Fibroblast of mammary gland (primary cell): ENCODE data around the gene AMIGO1.
A peak's percentile ranks its signal among the peaks of the same experiment; 100 is the strongest.

ENCODE experiments used
- DNase-seq: peaks from one replicate; pipeline ENCODE4 v3.0.0-alpha.2; 2010; ENCODE audit warnings: low read depth
- H3K4me3 ChIP-seq: 2 replicates; pipeline ENCODE4 v1.5.1; 2011; ENCODE audit warnings: low read depth, mild to moderate bottlenecking, low read length, moderate library complexity; ENCODE audit not compliant: control insufficient read depth
- TF ChIP-seq, protein P1 (sequence below): conservative IDR thresholded peaks from 2 replicates; pipeline ENCODE4 v1.5.1; 2011; ENCODE audit warnings: low read depth, low read length, inconsistent platforms; ENCODE audit not compliant: control insufficient read depth, insufficient read depth

AMIGO1 gene

DNA sequence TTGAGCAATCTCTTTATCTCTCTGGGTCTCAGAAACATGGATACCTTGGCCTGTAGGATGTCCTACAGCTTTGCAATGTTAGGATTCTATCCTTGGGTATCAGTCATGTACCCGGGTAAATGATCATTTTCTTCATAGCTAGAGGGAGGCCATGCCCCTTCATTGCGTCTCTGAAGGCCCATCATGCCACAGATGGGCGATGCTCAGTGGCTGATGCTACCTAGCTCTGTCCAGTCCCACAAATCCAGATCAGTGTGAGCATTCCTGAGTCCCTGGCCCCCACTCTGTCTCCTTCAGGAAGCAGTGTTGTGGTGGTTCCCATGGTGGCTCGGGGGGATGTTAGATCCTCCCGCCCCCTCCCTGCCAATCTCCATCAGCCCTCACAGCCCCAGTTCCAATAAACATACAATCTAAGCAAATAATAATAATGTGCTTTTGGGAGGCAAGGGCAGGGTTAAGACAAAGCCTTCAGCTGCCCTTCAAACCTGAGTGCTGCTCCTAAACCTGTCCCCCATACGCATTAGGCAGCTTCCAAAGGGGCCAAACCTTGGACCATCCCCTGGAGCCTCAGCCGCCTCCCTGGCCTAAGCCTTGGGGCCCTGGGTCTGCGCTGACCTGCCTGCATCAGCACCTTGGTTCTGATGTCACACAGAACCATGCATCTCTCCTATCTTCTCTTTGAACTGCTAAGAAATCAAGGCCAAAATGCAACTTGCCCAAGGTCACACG is 29.5 kb upstream of the AMIGO1 start:
- H3K4me3 ChIP-seq: no peak overlapping the region
- TF ChIP-seq, protein P1, sequence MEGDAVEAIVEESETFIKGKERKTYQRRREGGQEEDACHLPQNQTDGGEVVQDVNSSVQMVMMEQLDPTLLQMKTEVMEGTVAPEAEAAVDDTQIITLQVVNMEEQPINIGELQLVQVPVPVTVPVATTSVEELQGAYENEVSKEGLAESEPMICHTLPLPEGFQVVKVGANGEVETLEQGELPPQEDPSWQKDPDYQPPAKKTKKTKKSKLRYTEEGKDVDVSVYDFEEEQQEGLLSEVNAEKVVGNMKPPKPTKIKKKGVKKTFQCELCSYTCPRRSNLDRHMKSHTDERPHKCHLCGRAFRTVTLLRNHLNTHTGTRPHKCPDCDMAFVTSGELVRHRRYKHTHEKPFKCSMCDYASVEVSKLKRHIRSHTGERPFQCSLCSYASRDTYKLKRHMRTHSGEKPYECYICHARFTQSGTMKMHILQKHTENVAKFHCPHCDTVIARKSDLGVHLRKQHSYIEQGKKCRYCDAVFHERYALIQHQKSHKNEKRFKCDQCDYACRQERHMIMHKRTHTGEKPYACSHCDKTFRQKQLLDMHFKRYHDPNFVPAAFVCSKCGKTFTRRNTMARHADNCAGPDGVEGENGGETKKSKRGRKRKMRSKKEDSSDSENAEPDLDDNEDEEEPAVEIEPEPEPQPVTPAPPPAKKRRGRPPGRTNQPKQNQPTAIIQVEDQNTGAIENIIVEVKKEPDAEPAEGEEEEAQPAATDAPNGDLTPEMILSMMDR: no peak
- DNase-seq: no peak

DNA sequence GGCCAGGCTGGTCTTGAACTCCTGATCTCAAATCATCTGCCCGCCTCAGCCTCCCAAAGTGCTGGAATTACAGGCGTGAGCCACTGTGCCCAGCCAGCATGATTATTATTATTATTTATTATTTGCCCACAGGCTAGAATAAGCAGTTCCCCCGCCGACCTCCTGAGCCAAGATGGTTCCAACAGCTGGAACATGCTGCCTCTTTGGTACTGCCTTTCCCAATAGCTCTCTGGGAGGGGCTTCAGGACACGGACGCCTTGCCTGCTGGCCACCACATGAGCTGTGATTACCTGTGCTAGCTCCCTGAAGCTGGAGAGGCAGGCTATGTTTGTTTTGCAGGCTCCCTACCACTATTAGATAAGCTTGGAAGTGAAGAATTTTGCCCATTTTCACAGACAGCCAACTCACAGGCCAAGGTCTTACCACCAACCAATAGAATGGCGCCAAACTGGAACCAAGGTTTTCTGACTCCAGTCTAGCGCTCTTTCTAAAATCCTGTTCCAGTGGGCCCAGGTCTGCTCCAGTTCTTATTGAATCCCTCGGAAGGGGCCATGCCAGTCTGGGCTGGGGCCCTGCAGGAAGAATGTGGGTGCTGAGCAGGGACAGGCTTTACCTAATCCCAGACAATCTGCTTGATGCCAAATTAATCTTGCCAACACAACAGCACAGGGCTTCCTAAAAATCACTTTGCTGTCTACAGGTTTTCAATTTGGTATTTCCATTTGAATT is 28.1 kb upstream of the AMIGO1 start:
- TF ChIP-seq, protein P1: no peak
- no peak for DNase-seq
- no peak overlapping the region for H3K4me3 ChIP-seq

DNA sequence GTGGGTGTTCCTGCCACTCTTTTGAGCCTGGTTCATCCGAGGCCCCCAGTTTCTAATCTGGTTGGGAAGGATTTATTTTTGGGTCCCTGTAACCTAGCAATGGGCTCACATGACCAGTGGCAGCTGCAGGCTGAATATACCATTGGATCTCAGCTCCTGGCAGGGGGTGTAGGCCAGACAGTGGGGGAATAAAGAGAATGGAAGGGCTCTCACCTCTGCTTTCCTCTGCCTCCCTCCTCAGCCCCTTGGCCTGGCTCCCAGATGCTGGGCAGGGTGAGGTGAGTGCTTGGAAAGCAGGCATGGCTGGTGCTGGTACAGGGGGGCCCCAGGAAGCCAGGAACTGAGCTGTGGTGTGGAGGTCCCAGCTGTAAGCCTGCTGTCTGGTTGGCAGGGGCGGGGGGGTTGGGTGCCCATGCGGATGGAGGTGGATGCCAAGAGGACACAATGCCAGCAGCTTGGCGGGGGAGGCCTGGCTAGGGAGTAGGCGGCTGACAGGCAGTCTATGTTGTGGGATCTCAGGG is 26.5 kb upstream of the AMIGO1 start:
- no peak for DNase-seq
- TF ChIP-seq, protein P1: no peak
- no peak overlapping the region for H3K4me3 ChIP-seq

DNA sequence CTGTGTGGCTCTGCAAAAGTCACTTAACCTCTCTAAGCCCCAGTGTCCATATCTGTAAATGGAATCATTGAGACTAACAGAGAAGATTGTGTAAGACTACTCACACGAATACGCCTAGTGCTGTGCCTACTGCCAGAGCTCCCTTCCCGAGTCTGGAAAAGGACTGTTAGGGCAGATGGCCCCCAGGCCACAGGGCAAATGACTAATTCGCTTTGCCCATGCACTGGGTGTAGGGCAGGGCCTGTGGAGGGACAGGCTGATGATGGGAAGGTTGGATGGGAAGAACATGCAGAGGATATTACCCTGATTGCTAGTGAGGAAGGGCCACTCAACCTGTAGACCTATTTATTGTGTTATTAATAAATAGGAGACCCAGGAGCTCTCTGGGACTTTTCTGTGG is 26.0 kb upstream of the AMIGO1 start:
- TF ChIP-seq, protein P1: no peak
- H3K4me3 ChIP-seq: no peak overlapping the region
- DNase-seq: no peak

GRCh38 chr1:109534307-109534858 is 24.9 kb upstream of the AMIGO1 start:
- no peak for DNase-seq
- TF ChIP-seq, protein P1: no peak
- no peak overlapping the region for H3K4me3 ChIP-seq

DNA sequence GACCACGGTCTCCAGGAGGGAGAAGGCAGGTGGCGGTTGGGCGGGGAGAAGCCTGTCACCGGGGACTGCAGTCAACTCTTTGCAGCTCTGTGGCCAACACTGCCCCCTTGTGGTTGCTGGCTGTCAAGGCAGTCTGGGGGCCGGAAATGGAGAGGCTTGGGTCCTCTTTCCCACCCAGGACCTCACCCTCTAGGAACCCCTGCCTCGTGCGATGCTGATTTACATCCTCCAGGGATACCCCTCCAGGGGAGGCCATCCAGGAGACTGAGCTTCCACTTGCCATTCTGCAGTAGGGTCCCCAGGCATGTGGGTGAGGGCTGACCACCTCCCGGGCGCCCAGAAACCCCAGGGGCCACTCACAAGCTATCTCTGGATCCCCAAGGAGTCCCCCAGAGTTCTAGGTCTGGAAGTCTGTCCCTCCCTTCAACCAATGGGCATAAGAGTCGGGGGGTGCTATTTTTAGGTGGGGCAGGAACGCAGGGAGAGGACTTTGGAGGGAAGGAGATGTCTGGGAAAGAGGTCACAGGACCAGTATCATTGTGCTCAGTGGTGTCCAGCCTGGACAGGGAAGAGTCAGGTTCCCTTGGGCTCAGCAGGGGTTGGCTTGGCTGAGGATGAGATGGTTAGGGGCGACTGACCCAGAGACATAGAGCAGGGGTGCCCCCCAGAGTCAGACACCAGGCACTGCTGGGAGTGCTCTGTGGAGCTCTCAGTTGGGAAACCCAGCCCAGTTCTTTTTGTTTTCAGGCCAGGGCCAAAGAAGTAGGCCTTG is 23.0 kb upstream of the AMIGO1 start:
- no peak overlapping the region for H3K4me3 ChIP-seq
- DNase-seq: peak; percentile 69
- TF ChIP-seq, protein P1: peak; percentile 92
